HCT116 (cell line): ENCODE measurements around the gene RPS14. TPM values are rescaled to one million over a fixed set of nuclear protein-coding genes. Genes with fewer than 3 reads are reported as not detected.

Experiments
- ATAC-seq: fragments of 200-7000 bp; cut with Tn5 transposase; 2 replicates; pipeline ENCODE4 v1.9.1; 2020; ENCODE audit warnings: mild to moderate bottlenecking, moderate library complexity
- BruUV-seq: library from RNA; stranded (reverse); fragments of 400-500 nt; replicated peaks from 2 replicates; lab custom pipeline; 2021; lab: Mats Ljungman, UMichigan
- CTCF ChIA-PET: fragments of 300-600 bp; sonication (Branson Sonifier 250); formaldehyde crosslinking; loops from one replicate; lab custom pipeline; 2021; ENCODE audit warnings: antibody characterized with exemption; lab: Charles Lee
- POLR2A ChIA-PET: fragments of 300-600, 350-600 bp; sonication (Branson Sonifier 250); formaldehyde crosslinking; loops from one replicate; lab custom pipeline; 2021; ENCODE audit warnings: antibody characterized with exemption; lab: Charles Lee
- RAD21 ChIA-PET, 2 experiments: fragments of 300-600 bp; sonication (Branson Sonifier 250); formaldehyde crosslinking; loops; one replicate each; lab custom pipeline; 2023; ENCODE audit warnings: low total read pairs in 2 of 2; ENCODE audit not compliant: uncharacterized antibody in 2 of 2, unreplicated experiment in 2 of 2, low non-redundant PET in 1 of 2; lab: Charles Lee
- DNase-seq: peaks from one replicate; pipeline ENCODE4 v3.0.0-alpha.2; 2010; ENCODE audit warnings: low read depth, low spot score
- H2AFZ ChIP-seq: fragments of 200-600 bp; shearing (Covaris generic), sonication (generic); 2 replicates; pipeline ENCODE4 v1.6.1; 2017; ENCODE audit warnings: low read depth, mixed run types, mixed read lengths, antibody characterized with exemption, low read length; ENCODE audit not compliant: poor library complexity, severe bottlenecking
- H3K27ac ChIP-seq: 2 replicates; pipeline ENCODE4 v1.5.1; 2012; ENCODE audit warnings: low read depth, low read length
- H3K27me3 ChIP-seq: fragments of 200-600 bp; sonication (generic); 2 replicates; pipeline ENCODE4 v1.6.1; 2016; ENCODE audit warnings: mixed run types, low read length, mixed read lengths; ENCODE audit not compliant: insufficient read depth
- H3K36me3 ChIP-seq, 2 experiments: fragments of 200-500 bp in 1 of 2; fragments of 200-600 bp in 1 of 2; sonication (Bioruptor generic) in 1 of 2; sonication (generic) in 1 of 2; 2 replicates each; pipeline versions ENCODE4 v1.5.1 to v1.6.1; 2014 to 2016; ENCODE audit warnings: low read length in 2 of 2, inconsistent platforms in 1 of 2, mixed read lengths in 1 of 2, mixed run types in 1 of 2; ENCODE audit not compliant: insufficient read depth in 2 of 2, control insufficient read depth in 1 of 2
- H3K4me1 ChIP-seq, 2 experiments: fragments of 200-600 bp in 1 of 2; sonication (generic) in 1 of 2; 2 replicates each; pipeline versions ENCODE4 v1.5.1 to v1.6.1; 2012 to 2017; ENCODE audit warnings: low read length in 2 of 2, inconsistent platforms in 1 of 2, mild to moderate bottlenecking in 1 of 2, mixed read lengths in 1 of 2, mixed run types in 1 of 2, moderate library complexity in 1 of 2; ENCODE audit not compliant: insufficient read depth in 2 of 2, control insufficient read depth in 1 of 2
- H3K4me2 ChIP-seq: fragments of 200-600 bp; sonication (generic); 2 replicates; pipeline ENCODE4 v1.6.1; 2017; ENCODE audit warnings: mixed run types, low read length, mixed read lengths
- H3K4me3 ChIP-seq, 2 experiments: fragments of 200-600 bp in 1 of 2; sonication (generic) in 1 of 2; replicated peaks in 1 of 2; 2 replicates each; pipeline ENCODE4 v1.5.1; 2011 to 2016; ENCODE audit warnings: low read length in 2 of 2, control low read depth in 1 of 2, low read depth in 1 of 2, mild to moderate bottlenecking in 1 of 2, mixed read lengths in 1 of 2, mixed run types in 1 of 2
- H3K79me2 ChIP-seq: fragments of 200-600 bp; sonication (generic); 2 replicates; pipeline ENCODE4 v1.6.1; 2017; ENCODE audit warnings: mild to moderate bottlenecking, mixed run types, low read length, moderate library complexity, mixed read lengths; ENCODE audit not compliant: insufficient read depth
- H3K9ac ChIP-seq: fragments of 200-600 bp; sonication (generic); 2 replicates; pipeline ENCODE4 v1.6.1; 2016; ENCODE audit warnings: low read length, mixed read lengths
- H3K9me2 ChIP-seq: fragments of 200-600 bp; sonication (generic), shearing (Covaris generic); 2 replicates; pipeline ENCODE4 v1.6.1; 2017; ENCODE audit warnings: mixed run types, mild to moderate bottlenecking, moderate library complexity; ENCODE audit not compliant: insufficient read depth
- H3K9me3 ChIP-seq, 2 experiments: fragments of 200-500 bp in 1 of 2; fragments of 200-600 bp in 1 of 2; sonication (Bioruptor generic) in 1 of 2; sonication (generic) in 1 of 2; 2 replicates each; pipeline ENCODE4 v1.6.1; 2014 to 2017; ENCODE audit warnings: low read length in 2 of 2, mixed read lengths in 2 of 2, inconsistent platforms in 1 of 2, low read depth in 1 of 2, mild to moderate bottlenecking in 1 of 2, mixed run types in 1 of 2, moderate library complexity in 1 of 2; ENCODE audit not compliant: control insufficient read depth in 1 of 2, insufficient read depth in 1 of 2
- H4K20me1 ChIP-seq: fragments of 200-600 bp; sonication (generic), shearing (Covaris generic); 2 replicates; pipeline ENCODE4 v1.6.1; 2017; ENCODE audit warnings: mixed run types, mild to moderate bottlenecking, moderate library complexity; ENCODE audit not compliant: insufficient read depth
- ATF3 ChIP-seq: IDR thresholded peaks from 2 replicates; pipeline ENCODE4 v1.6.1; 2012
- CBX3 ChIP-seq: IDR thresholded peaks from 2 replicates; pipeline ENCODE4 v1.6.1; 2012; ENCODE audit warnings: low read depth
- EGR1 ChIP-seq: IDR thresholded peaks from 2 replicates; pipeline ENCODE4 v1.6.1; 2012; ENCODE audit warnings: low read depth
- ELF1 ChIP-seq: IDR thresholded peaks from 2 replicates; pipeline ENCODE4 v1.6.1; 2012; ENCODE audit warnings: low read depth, borderline replicate concordance
- EZH2 ChIP-seq: fragments of 200-600 bp; sonication (generic); IDR thresholded peaks from 2 replicates; pipeline ENCODE4 v1.6.1; 2017; ENCODE audit warnings: antibody characterized with exemption, mixed run types
- EZH2phosphoT487 ChIP-seq: fragments of 200-600 bp; IDR thresholded peaks from 2 replicates; pipeline ENCODE4 v1.6.1; 2018; ENCODE audit warnings: antibody characterized with exemption, borderline replicate concordance
- FOSL1 ChIP-seq: IDR thresholded peaks from 2 replicates; pipeline ENCODE4 v1.6.1; 2012; ENCODE audit warnings: low read depth
- JUND ChIP-seq: IDR thresholded peaks from 2 replicates; pipeline ENCODE4 v1.6.1; 2012
- POLR2A ChIP-seq: IDR thresholded peaks from 2 replicates; pipeline ENCODE4 v1.7.0; 2011; ENCODE audit warnings: borderline replicate concordance; ENCODE audit not compliant: insufficient read depth, insufficient read length; ENCODE audit errors: extremely low read depth
- RAD21 ChIP-seq: IDR thresholded peaks from 2 replicates; pipeline ENCODE4 v1.6.1; 2012; ENCODE audit warnings: low read depth, mild to moderate bottlenecking
- REST ChIP-seq: IDR thresholded peaks from 2 replicates; pipeline ENCODE4 v1.6.1; 2012; ENCODE audit warnings: low read depth
- SIN3A ChIP-seq: IDR thresholded peaks from 2 replicates; pipeline ENCODE4 v1.6.1; 2012; ENCODE audit warnings: low read depth
- SP1 ChIP-seq: IDR thresholded peaks from 2 replicates; pipeline ENCODE4 v1.6.1; 2012; ENCODE audit warnings: low read depth
- YY1 ChIP-seq: IDR thresholded peaks from 2 replicates; pipeline ENCODE4 v1.6.1; 2011; ENCODE audit warnings: low read length, low read depth, moderate library complexity, mild to moderate bottlenecking; ENCODE audit not compliant: insufficient replicate concordance; ENCODE audit errors: extremely low read depth
- ZBTB33 ChIP-seq: IDR thresholded peaks from 2 replicates; pipeline ENCODE4 v1.6.1; 2011; ENCODE audit warnings: mild to moderate bottlenecking, low read length, moderate library complexity; ENCODE audit not compliant: insufficient replicate concordance; ENCODE audit errors: extremely low read depth
- ZFX ChIP-seq: fragments of 450-650 bp; IDR thresholded peaks from 2 replicates; pipeline ENCODE4 v1.6.1; 2017
- intact Hi-C: fragments of 100-400 bp; cut with micrococcal nuclease; formaldehyde crosslinking; loops from 2 replicates; pipeline ENCODE4 v1.10.0; 2022
- total RNA-seq: library from RNA; stranded (reverse); gene quantifications from one replicate; pipeline ENCODE4 v1.2.1, GENCODE V29; 2021; ENCODE audit not compliant: unreplicated experiment

RPS14 gene
- total RNA-seq, 1 experiment from 2014 or later: 2,557 TPM

GRCh38 chr5:150448952-150449516 is 505 bp downstream of the RPS14 start:
- Histone ChIP-seq H3K4me1 (peaks cover 3 to 26% of the 10 kb centered on the region in 2 experiments; a peak in 3 of 4 replicates), H3K4me3 (peak overlapping the region; percentile 94 to 96), H3K79me2 (peaks cover 51% of the 10 kb centered on the region), H3K36me3 (peaks cover 32 to 51% of the 10 kb centered on the region in 2 experiments), H2AFZ (no peak overlapping the region), H3K27ac (peak overlapping the region; percentile 86), H3K27me3 (no peaks in the 10 kb centered on the region), H3K4me2 (peak overlapping the region; percentile 84), H4K20me1 (peaks cover 26% of the 10 kb centered on the region; the same call in 1 of the 2 replicates), H3K9ac (peak overlapping the region; percentile 97), H3K9me3 (no peaks in the 10 kb centered on the region), H3K9me2 (no peaks in the 10 kb centered on the region)
- RAD21 ChIA-PET: no interaction called here
- ATAC-seq: peak; percentile 53
- POLR2A ChIA-PET: interaction anchor here (0.7 to 1.6 kb wide), 4 partner anchors 13 to 334 kb away, joined by 3 to 10 read pairs (median 4); partner anchors contain the start of gene RBM22
- TSS peak; percentile 63 for BruUV-seq
- TF ChIP-seq CBX3 (no peak), FOSL1 (no peak), POLR2A (no peak), ZFX (no peak), REST (no peak), SP1 (no peak), SIN3A (no peak), RAD21 (no peak), EGR1 (no peak), YY1 (no peak), JUND (no peak), ATF3 (no peak), ELF1 (no peak), EZH2phosphoT487 (no peak), EZH2 (no peak), ZBTB33 (no peak)
- CTCF ChIA-PET: interaction anchor here (1.5 to 1.6 kb wide), 2 partner anchors 13 to 329 kb away, joined by 3 to 8 read pairs; partner anchors contain the start of gene SMIM3
- no peak for DNase-seq
- intact Hi-C loops: no loop called here
